Cardiac muscle cell (in vitro differentiated cells and primary cell): ENCODE data around the gene LRRC7. TPM values are rescaled to one million over a fixed set of nuclear protein-coding genes. Genes with fewer than 3 reads are reported as not detected.
A peak's percentile ranks its signal among the peaks of the same experiment; 100 is the strongest.

Experiments used
- DNase-seq, 2 donors: peaks; one replicate each; pipeline versions ENCODE4 v3.0.0 to v3.0.0-alpha.2; 2010 to 2017; ENCODE audit warnings: low read depth in 1 of 2, low spot score in 1 of 2
- H3K27ac ChIP-seq: fragments of 200-600 bp; sonication (generic); 2 replicates; pipeline ENCODE4 v1.5.1; 2016
- H3K27me3 ChIP-seq: fragments of 200-600 bp; sonication (generic); 2 replicates; pipeline ENCODE4 v1.6.0; 2016; ENCODE audit warnings: control low read depth
- H3K36me3 ChIP-seq: fragments of 200-600 bp; sonication (generic); 2 replicates; pipeline ENCODE4 v1.5.1; 2016; ENCODE audit warnings: control low read depth
- H3K4me1 ChIP-seq: fragments of 200-600 bp; sonication (generic); 2 replicates; pipeline ENCODE4 v1.8.1; 2017; ENCODE audit warnings: low read depth, mild to moderate bottlenecking, mixed run types
- H3K4me3 ChIP-seq: fragments of 200-600 bp; sonication (generic); 2 replicates; pipeline ENCODE4 v1.5.1; 2016; ENCODE audit warnings: mild to moderate bottlenecking
- H3K9me3 ChIP-seq: fragments of 200-600 bp; sonication (generic); 2 replicates; pipeline ENCODE4 v1.5.1; 2017; ENCODE audit warnings: low read depth, mild to moderate bottlenecking, control low read depth
- polyA plus RNA-seq: library from polyadenylated mRNA; unstranded; fragments of >200 nt; fragmentation: Nextera tagmentation; extraction: Ambion mirVana; gene quantifications from 2 replicates; pipeline ENCODE4 v1.2.1, GENCODE V29; 2016
- total RNA-seq: library from RNA; depleted of rRNA; stranded (reverse); fragments of >200 nt; gene quantifications from 2 replicates; pipeline ENCODE4 v1.2.3, GENCODE V29; 2016
- TF ChIP-seq, protein P1 (sequence below): IDR thresholded peaks from 2 replicates; pipeline ENCODE4 v1.5.1; 2012; ENCODE audit warnings: low read depth, mild to moderate bottlenecking, low read length

The LRRC7 gene
- total and polyA plus RNA-seq, 2 experiments from 2014 or later: 0.09 TPM; not detected in 1

DNA sequence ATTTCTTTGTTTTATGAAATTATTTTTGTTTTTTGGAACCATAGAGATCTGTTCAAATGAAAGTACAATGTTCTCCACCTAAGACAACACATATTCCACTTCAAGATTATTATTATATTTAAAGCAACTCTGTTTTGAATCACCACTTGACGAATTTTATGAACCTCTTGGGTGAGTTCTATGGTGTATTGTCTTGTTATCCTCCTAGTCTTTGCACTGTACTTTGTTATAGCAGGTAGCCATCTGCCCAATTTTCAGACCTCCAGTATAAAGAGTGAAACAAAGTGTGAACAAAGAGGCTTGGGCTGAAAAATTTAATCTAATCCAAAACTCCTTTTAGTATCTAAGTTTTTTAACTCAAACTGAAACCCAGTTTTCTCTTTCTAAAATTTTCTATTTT, 71.0 kb downstream of the LRRC7 start:
- TF ChIP-seq, protein P1, sequence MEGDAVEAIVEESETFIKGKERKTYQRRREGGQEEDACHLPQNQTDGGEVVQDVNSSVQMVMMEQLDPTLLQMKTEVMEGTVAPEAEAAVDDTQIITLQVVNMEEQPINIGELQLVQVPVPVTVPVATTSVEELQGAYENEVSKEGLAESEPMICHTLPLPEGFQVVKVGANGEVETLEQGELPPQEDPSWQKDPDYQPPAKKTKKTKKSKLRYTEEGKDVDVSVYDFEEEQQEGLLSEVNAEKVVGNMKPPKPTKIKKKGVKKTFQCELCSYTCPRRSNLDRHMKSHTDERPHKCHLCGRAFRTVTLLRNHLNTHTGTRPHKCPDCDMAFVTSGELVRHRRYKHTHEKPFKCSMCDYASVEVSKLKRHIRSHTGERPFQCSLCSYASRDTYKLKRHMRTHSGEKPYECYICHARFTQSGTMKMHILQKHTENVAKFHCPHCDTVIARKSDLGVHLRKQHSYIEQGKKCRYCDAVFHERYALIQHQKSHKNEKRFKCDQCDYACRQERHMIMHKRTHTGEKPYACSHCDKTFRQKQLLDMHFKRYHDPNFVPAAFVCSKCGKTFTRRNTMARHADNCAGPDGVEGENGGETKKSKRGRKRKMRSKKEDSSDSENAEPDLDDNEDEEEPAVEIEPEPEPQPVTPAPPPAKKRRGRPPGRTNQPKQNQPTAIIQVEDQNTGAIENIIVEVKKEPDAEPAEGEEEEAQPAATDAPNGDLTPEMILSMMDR: no peak
- Histone ChIP-seq H3K27ac (no peak overlapping the region), H3K9me3 (no peaks in the 10 kb centered on the region), H3K4me3 (no peak overlapping the region), H3K36me3 (no peaks in the 10 kb centered on the region), H3K27me3 (no peaks in the 10 kb centered on the region), H3K4me1 (no peaks in the 10 kb centered on the region)
- no peak for DNase-seq

- H3K36me3 ChIP-seq: no peaks in the 10 kb centered on the region
- H3K27me3 ChIP-seq: no peaks in the 10 kb centered on the region
- no peaks in the 10 kb centered on the region for H3K9me3 ChIP-seq
- TF ChIP-seq, protein P1: no peak
- H3K27ac ChIP-seq: no peak overlapping the region
- no peak for DNase-seq
- H3K4me3 ChIP-seq: no peak overlapping the region
- no peaks in the 10 kb centered on the region for H3K4me1 ChIP-seq
These were observed 71.4 kb downstream of the LRRC7 start for GRCh38 chr1:69639159-69639558.

GRCh38 chr1:69643266-69643665, 75.5 kb downstream of the LRRC7 start:
- DNase-seq: peak in 1 of 2 donors; percentile 5
- Histone ChIP-seq H3K4me1 (no peaks in the 10 kb centered on the region), H3K4me3 (no peak overlapping the region), H3K27me3 (no peaks in the 10 kb centered on the region), H3K9me3 (no peaks in the 10 kb centered on the region), H3K27ac (no peak overlapping the region), H3K36me3 (no peaks in the 10 kb centered on the region)
- TF ChIP-seq, protein P1: no peak

- Histone ChIP-seq H3K9me3 (no peaks in the 10 kb centered on the region), H3K36me3 (no peaks in the 10 kb centered on the region), H3K27ac (no peak overlapping the region), H3K27me3 (no peaks in the 10 kb centered on the region), H3K4me3 (no peak overlapping the region), H3K4me1 (no peaks in the 10 kb centered on the region)
- no peak for DNase-seq
- TF ChIP-seq, protein P1: no peak
These were observed 77.8 kb downstream of the LRRC7 start for GRCh38 chr1:69645477-69645876.

- Histone ChIP-seq H3K4me3 (no peak overlapping the region), H3K9me3 (no peaks in the 10 kb centered on the region), H3K36me3 (no peaks in the 10 kb centered on the region), H3K27me3 (no peaks in the 10 kb centered on the region), H3K4me1 (no peaks in the 10 kb centered on the region), H3K27ac (no peak overlapping the region)
- peak in 1 of 2 donors; percentile 2 for DNase-seq
- TF ChIP-seq, protein P1: no peak
These were observed 80.8 kb downstream of the LRRC7 start for GRCh38 chr1:69648486-69648885.

DNA sequence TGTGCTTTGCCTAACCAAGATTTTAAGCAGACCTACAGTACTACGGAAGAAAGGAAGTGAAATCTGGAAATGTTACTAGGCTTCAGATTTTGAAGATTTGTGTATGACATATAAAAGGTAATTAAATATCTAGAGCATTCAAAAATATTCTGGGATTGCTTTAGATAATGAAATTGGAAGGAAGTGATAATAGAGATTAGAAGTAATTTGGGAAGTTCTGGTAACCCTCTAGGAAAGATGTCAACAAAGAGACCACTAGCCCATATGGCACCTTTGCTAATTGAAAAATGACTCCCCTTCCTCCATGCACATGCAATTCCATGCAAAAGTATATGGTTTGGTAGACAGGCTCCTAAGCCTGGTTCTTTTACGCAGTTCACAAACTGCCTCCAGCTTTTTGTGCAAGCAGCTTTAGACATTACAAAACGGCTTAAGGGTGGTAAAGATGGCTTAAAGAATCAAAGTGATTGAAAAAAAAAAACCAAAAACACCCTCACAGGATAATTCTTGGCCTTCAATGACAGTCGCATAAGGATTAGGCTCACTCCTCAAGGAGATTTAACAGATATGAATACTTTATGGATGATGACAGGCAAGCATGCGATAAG, 81.8 kb downstream of the LRRC7 start:
- H3K9me3 ChIP-seq: no peaks in the 10 kb centered on the region
- no peaks in the 10 kb centered on the region for H3K27me3 ChIP-seq
- TF ChIP-seq, protein P1: no peak
- H3K4me1 ChIP-seq: no peaks in the 10 kb centered on the region
- H3K4me3 ChIP-seq: no peak overlapping the region
- H3K36me3 ChIP-seq: no peaks in the 10 kb centered on the region
- H3K27ac ChIP-seq: no peak overlapping the region
- DNase-seq: no peak
